Right renal cortex interstitium (tissue), 3 donors: ENCODE measurements around the gene PSG11. TPM values are rescaled to one million over a fixed set of nuclear protein-coding genes. Genes with fewer than 3 reads are reported as not detected.
"Not testable (repeated sequence)": the region's sequence is repeated elsewhere in the genome, so short reads cannot be mapped to it uniquely, and the experiment has no call there.

ENCODE experiments used
- DNase-seq, 3 donors: peaks; one replicate each; pipeline ENCODE4 v3.0.0-alpha.2; 2013; ENCODE audit warnings: low read depth in 3 of 3, low spot score in 2 of 3
- polyA plus RNA-seq, 3 donors: library from polyadenylated mRNA; unstranded; fragments of 120-200 nt; gene quantifications; one replicate each; pipeline ENCODE4 v1.2.1, GENCODE V29; 2013; ENCODE audit not compliant: insufficient read length in 3 of 3

PSG11 gene
- polyA plus RNA-seq = under 1 TPM in 1 of 3 donors, not detected in 2; 0.18 TPM

GRCh38 chr19:43026369-43026768, at the start of gene PSG11:
PSG11 (minus strand) TSS chr19:43026469; CDS start chr19:43026372, 97 bp downstream.
- not testable (repeated sequence) for DNase-seq

DNA sequence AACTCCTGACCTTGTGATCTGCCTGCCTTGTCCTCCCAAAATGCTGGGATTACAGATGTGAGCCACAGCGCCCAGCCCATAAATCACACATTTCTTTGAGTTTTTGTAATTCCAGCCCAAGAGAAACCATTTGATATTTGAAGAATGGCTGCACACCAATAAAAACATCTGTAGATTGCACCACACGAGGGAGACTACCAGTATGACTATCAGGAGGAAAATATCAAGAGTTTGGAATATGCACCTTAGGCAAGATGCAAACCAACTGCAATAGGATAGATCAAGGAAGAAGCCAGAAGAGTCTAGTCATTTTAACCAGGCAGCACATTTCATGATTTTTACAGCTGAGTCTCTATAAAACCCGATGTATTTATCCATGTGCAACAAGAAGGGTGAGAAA, 36.1 kb upstream of the PSG11 start:
- DNase-seq = not testable (repeated sequence)

DNA sequence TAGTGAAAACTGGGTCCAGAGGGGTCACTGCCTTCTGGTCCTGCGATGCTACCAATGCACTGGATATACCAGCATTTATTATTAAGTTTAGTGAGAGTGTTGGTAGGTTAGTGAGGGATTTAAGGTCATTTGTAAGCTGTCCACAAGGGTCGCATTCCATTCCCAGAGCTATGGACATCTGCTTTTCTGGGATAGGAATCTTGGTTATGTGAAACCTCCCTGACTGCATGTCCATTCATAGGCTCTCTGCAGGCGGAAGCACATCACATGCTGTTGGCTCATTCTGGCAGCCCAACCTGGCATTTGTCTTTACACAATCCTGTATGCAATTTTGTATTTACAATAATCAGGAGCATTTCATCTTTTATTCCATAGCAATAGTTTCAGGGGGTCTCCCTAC, 35.1 kb upstream of the PSG11 start:
- not testable (repeated sequence) for DNase-seq

DNA sequence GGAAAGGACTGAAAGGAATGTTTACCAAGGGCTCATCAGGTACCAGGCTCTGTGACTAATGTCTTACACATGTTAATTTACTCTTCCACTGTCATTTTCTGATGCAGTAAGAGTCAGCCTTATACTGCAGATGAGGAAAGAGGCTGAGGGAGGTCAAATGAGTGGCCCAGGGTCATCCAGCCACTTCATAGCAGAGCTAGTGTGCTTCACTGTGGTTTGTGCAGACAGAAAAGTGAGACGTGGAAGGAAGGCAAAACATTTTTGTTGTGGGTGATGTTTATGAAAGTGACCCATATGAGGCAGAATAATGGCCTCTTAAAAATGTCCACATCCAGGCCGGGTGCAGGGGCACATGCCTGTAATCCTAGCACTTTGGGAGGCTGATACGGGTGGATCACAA, 34.0 kb upstream of the PSG11 start:
- DNase-seq = not testable (repeated sequence)

GRCh38 chr19:43059482-43059881, 33.2 kb upstream of the PSG11 start:
- DNase-seq = not testable (repeated sequence)

DNA sequence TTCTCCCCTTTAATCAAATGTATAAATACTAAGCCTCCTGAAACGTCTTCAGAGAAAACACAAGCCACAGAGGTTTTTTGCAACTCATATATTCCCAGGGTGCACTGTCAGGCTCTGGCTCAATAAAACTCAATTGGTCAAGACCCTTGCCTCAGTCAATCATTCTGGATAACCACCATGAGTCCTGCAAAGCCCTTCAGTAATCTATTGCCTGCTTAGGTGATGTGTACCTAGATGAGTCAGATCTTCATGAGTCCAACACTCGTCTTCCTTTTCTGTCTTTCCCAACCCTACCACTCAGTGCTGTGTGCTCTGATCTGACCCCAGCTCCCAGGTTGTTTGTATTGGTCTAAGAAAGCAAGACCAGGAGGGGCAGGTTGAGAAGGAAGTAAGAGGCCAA, 32.2 kb upstream of the PSG11 start:
- not testable (repeated sequence) for DNase-seq

DNA sequence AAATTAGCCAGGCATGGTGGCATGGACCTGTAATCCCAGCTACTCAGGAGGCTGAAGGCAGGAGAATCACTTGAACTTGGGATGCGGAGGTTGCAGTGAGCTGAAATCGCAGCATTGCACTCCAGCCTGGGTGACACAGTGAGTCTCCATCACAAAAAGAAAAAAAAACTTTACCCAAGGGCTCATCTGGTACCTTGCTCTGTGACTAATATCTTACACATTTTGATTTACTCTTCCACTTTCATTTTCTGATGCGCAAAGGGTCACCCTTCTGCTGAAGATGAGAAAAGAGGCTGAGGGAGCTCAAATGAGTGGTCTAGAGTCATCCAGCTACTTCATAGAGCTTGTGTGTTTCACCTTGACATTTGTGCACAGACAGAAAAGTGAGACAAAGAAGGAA, 21.7 kb upstream of the PSG11 start:
- not testable (repeated sequence) for DNase-seq

GRCh38 chr19:43046578-43046977, 20.3 kb upstream of the PSG11 start:
- not testable (repeated sequence) for DNase-seq

DNA sequence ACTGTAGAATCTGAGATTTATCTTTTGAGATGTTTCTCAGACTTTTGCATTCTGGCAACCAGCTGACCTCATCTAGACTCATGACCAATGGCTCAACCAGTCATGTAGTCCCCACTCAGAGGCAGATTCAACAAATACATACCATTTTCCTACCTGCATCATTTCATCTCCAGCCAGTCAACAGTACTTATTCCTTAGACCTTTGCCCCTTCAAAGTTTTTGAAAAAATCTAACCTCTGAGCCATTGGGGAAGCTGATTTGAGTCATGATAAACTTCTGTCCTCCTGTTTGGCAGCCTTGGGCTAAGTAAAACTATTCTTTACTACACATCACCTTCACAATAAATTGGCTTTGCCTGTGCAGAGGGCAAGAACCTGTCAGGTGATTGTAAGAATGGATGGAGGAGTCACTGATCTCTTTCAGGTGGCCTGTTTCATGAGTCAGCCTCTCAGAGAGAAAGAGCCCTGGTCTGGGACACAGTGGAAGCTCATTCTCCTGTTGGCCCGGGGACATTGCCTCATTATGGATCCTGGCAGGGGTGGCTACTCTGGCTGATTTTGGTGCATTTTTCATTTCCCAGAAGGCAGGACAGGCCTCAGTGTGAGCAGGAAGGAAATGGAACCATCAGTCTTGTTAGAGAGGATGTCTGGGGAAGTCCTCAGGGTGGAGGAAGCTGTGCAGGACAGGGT, 17.4 kb upstream of the PSG11 start:
- DNase-seq = not testable (repeated sequence)

- not testable (repeated sequence) for DNase-seq
Measured at GRCh38 chr19:43031645-43032044, 5.4 kb upstream of the PSG11 start.

GRCh38 chr19:43028866-43029265, 2.6 kb upstream of the PSG11 start:
- DNase-seq = no peak

GRCh38 chr19:43027985-43028384, 1.7 kb upstream of the PSG11 start:
- not testable (repeated sequence) for DNase-seq

GRCh38 chr19:43027061-43027460, 792 bp upstream of the PSG11 start:
- DNase-seq = not testable (repeated sequence)

DNA sequence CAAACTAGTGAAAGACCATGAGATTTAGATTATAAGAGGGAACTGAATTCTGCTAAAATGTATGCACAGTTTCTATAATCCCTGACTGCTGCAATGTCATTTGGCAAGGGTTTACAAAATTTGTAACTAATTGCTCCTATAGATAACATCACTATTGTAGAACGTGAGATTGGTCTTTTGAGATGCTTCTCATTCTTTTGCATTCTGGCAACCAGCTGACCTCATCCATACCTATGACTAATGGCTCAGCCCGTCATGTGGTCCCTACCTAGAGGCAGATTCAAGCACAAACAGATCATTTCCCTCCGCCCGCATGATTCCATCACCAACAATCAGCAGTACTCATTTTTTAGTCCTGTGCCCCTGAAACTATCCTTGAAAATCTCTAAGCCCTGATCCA, 4.2 kb downstream of the PSG11 start:
- not testable (repeated sequence) for DNase-seq

- not testable (repeated sequence) for DNase-seq
Measured at GRCh38 chr19:43021629-43022028, 4.6 kb downstream of the PSG11 start.

DNA sequence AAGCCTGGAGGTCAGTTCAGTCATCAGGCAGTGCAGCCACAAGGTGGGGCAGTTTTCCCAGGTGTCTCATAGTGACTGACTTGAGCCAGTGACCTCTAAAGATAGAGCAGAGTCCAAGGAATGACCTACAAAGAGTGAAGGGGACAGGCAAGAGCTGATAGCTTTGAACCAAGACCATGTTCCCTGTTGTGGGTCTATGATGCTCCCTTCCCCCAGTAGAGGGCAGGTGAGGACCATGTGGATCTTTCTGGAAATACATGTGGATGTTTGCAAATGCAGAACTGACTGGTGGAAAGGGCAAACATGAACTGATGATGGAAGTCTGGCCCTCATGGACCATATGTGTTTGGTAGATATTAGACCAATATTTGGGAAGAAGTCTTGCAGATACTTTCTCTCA, 6.7 kb downstream of the PSG11 start:
- not testable (repeated sequence) for DNase-seq

GRCh38 chr19:43005841-43006240, 20.4 kb downstream of the PSG11 start:
- DNase-seq = not testable (repeated sequence)

- DNase-seq = not testable (repeated sequence)
Measured at GRCh38 chr19:43004846-43005245, 21.4 kb downstream of the PSG11 start.

GRCh38 chr19:43003634-43004033, 22.6 kb downstream of the PSG11 start:
- DNase-seq = not testable (repeated sequence)

- not testable (repeated sequence) for DNase-seq
Measured at GRCh38 chr19:43002948-43003347, 23.3 kb downstream of the PSG11 start.

DNA sequence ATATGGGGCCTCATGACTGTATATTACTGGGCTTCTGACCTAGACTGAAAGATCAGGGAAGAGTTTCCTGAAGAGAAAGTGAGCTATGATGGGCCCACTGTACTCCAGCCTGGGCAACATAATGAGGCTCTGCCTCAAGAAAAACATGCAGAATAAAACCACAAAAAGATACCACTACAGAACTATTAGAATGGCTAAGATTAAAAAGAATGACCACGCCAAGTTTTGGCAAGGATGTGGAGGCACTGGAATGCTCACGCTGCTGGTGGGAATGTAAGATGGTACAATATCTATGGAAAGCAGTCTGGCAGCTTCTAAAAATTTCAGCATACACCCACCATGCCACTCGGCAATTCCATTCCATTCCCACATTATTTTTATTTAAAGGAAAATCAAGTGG, 30.1 kb downstream of the PSG11 start:
- DNase-seq = not testable (repeated sequence)

GRCh38 chr19:42992029-42992604, 34.2 kb downstream of the PSG11 start:
- DNase-seq = not testable (repeated sequence)
